Measurements from ENCODE around the gene RXFP1. TPM values are rescaled to one million over a fixed set of nuclear protein-coding genes. Genes with fewer than 3 reads are reported as not detected.
A peak's percentile ranks its signal among the peaks of the same experiment; 100 is the strongest.

The RXFP1 gene
- total RNA-seq, 1 experiment from 2014 or later = 0.48 TPM

DNA sequence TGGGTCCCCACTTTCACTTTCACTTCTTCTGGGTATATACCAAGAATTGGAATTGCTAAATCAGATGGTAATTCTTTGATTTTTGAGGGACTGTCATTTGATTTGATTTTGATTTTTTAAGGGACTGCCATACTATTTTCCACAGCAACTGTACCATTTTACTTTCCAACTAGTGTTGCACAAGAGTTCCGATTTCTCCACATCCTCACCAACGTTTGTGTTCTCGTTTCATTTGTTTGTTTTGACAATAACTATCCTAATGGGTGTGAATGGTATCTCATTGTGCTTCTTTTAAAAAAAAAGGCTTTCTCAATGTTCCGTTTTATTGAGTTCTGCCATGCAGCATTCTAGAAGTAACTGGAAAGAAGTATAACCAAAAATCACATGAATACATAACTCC lies 87.4 kb downstream of the RXFP1 start (continued):
- TF ChIP-seq ZNF263 (CRISPR knock-in tag; IDR thresholded peaks at IDR 0.05; ENCODE audit: low read depth) = no peak

DNA sequence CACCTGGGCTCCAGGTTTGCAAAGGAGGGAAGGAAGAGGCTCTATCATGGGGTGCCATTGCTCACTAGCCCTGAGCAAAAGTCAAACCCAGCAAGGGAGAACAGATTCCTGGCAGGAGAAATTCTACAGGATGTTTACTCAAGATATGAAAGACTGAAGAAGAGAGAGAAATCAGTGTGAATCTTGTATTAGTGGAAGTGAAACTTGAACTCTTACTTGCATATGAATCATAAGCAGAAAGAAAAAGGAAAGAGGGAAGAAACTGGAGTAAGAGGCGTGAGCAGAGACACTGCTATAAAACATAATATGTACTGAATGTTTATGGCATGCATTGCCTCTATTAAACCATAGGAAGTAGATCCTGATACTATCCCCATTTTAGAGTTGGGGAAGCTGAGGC lies 89.1 kb downstream of the RXFP1 start:
- Mint-ChIP-seq H3K4me1 (peaks cover 13% of the 10 kb centered on the region), H3K27ac (peak overlapping the region; percentile 10; the same call in 1 of the 2 replicates), H3K36me3 (no peaks in the 10 kb centered on the region), H3K4me3 (no peak overlapping the region), H3K27me3 (ENCODE audit: low read depth) (no peaks in the 10 kb centered on the region), H3K9me3 (peaks cover 9% of the 10 kb centered on the region; the same call in 1 of the 2 replicates)
- DNase-seq (ENCODE audit: low spot score) = no peak
- ATAC-seq = no peak
- no peak for TF ChIP-seq MXD4 (CRISPR knock-in tag; IDR thresholded peaks at IDR 0.05; ENCODE audit: borderline replicate concordance)
- TF ChIP-seq, protein P1, sequence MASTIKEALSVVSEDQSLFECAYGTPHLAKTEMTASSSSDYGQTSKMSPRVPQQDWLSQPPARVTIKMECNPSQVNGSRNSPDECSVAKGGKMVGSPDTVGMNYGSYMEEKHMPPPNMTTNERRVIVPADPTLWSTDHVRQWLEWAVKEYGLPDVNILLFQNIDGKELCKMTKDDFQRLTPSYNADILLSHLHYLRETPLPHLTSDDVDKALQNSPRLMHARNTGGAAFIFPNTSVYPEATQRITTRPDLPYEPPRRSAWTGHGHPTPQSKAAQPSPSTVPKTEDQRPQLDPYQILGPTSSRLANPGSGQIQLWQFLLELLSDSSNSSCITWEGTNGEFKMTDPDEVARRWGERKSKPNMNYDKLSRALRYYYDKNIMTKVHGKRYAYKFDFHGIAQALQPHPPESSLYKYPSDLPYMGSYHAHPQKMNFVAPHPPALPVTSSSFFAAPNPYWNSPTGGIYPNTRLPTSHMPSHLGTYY (CRISPR knock-in tag; IDR thresholded peaks at IDR 0.05) = no peak
- TF ChIP-seq ZNF671 (CRISPR knock-in tag; IDR thresholded peaks at IDR 0.05) = no peak
- TF ChIP-seq, protein P2, sequence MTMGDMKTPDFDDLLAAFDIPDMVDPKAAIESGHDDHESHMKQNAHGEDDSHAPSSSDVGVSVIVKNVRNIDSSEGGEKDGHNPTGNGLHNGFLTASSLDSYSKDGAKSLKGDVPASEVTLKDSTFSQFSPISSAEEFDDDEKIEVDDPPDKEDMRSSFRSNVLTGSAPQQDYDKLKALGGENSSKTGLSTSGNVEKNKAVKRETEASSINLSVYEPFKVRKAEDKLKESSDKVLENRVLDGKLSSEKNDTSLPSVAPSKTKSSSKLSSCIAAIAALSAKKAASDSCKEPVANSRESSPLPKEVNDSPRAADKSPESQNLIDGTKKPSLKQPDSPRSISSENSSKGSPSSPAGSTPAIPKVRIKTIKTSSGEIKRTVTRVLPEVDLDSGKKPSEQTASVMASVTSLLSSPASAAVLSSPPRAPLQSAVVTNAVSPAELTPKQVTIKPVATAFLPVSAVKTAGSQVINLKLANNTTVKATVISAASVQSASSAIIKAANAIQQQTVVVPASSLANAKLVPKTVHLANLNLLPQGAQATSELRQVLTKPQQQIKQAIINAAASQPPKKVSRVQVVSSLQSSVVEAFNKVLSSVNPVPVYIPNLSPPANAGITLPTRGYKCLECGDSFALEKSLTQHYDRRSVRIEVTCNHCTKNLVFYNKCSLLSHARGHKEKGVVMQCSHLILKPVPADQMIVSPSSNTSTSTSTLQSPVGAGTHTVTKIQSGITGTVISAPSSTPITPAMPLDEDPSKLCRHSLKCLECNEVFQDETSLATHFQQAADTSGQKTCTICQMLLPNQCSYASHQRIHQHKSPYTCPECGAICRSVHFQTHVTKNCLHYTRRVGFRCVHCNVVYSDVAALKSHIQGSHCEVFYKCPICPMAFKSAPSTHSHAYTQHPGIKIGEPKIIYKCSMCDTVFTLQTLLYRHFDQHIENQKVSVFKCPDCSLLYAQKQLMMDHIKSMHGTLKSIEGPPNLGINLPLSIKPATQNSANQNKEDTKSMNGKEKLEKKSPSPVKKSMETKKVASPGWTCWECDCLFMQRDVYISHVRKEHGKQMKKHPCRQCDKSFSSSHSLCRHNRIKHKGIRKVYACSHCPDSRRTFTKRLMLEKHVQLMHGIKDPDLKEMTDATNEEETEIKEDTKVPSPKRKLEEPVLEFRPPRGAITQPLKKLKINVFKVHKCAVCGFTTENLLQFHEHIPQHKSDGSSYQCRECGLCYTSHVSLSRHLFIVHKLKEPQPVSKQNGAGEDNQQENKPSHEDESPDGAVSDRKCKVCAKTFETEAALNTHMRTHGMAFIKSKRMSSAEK (CRISPR knock-in tag; IDR thresholded peaks at IDR 0.05; ENCODE audit: borderline replicate concordance) = no peak
- no peak for TF ChIP-seq ZNF263 (CRISPR knock-in tag; IDR thresholded peaks at IDR 0.05; ENCODE audit: low read depth)
- TF ChIP-seq, protein P3, sequence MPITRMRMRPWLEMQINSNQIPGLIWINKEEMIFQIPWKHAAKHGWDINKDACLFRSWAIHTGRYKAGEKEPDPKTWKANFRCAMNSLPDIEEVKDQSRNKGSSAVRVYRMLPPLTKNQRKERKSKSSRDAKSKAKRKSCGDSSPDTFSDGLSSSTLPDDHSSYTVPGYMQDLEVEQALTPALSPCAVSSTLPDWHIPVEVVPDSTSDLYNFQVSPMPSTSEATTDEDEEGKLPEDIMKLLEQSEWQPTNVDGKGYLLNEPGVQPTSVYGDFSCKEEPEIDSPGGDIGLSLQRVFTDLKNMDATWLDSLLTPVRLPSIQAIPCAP (CRISPR knock-in tag; IDR thresholded peaks at IDR 0.05) = no peak
- TF ChIP-seq, protein P4, sequence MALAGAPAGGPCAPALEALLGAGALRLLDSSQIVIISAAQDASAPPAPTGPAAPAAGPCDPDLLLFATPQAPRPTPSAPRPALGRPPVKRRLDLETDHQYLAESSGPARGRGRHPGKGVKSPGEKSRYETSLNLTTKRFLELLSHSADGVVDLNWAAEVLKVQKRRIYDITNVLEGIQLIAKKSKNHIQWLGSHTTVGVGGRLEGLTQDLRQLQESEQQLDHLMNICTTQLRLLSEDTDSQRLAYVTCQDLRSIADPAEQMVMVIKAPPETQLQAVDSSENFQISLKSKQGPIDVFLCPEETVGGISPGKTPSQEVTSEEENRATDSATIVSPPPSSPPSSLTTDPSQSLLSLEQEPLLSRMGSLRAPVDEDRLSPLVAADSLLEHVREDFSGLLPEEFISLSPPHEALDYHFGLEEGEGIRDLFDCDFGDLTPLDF (CRISPR knock-in tag; IDR thresholded peaks at IDR 0.05) = no peak
- TF ChIP-seq, protein P5, sequence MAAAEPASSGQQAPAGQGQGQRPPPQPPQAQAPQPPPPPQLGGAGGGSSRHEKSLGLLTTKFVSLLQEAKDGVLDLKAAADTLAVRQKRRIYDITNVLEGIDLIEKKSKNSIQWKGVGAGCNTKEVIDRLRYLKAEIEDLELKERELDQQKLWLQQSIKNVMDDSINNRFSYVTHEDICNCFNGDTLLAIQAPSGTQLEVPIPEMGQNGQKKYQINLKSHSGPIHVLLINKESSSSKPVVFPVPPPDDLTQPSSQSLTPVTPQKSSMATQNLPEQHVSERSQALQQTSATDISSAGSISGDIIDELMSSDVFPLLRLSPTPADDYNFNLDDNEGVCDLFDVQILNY (CRISPR knock-in tag; IDR thresholded peaks at IDR 0.05) = no peak
- no peak for TF ChIP-seq TP53 (CRISPR knock-in tag; IDR thresholded peaks at IDR 0.05)
- TF ChIP-seq, protein P6, sequence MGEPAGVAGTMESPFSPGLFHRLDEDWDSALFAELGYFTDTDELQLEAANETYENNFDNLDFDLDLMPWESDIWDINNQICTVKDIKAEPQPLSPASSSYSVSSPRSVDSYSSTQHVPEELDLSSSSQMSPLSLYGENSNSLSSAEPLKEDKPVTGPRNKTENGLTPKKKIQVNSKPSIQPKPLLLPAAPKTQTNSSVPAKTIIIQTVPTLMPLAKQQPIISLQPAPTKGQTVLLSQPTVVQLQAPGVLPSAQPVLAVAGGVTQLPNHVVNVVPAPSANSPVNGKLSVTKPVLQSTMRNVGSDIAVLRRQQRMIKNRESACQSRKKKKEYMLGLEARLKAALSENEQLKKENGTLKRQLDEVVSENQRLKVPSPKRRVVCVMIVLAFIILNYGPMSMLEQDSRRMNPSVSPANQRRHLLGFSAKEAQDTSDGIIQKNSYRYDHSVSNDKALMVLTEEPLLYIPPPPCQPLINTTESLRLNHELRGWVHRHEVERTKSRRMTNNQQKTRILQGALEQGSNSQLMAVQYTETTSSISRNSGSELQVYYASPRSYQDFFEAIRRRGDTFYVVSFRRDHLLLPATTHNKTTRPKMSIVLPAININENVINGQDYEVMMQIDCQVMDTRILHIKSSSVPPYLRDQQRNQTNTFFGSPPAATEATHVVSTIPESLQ (CRISPR knock-in tag; IDR thresholded peaks at IDR 0.05) = no peak
- TF ChIP-seq ZNF232 (CRISPR knock-in tag; IDR thresholded peaks at IDR 0.05) = no peak
- TF ChIP-seq ZNF219 (CRISPR knock-in tag; IDR thresholded peaks at IDR 0.05; ENCODE audit: borderline replicate concordance) = no peak
- TF ChIP-seq, protein P7, sequence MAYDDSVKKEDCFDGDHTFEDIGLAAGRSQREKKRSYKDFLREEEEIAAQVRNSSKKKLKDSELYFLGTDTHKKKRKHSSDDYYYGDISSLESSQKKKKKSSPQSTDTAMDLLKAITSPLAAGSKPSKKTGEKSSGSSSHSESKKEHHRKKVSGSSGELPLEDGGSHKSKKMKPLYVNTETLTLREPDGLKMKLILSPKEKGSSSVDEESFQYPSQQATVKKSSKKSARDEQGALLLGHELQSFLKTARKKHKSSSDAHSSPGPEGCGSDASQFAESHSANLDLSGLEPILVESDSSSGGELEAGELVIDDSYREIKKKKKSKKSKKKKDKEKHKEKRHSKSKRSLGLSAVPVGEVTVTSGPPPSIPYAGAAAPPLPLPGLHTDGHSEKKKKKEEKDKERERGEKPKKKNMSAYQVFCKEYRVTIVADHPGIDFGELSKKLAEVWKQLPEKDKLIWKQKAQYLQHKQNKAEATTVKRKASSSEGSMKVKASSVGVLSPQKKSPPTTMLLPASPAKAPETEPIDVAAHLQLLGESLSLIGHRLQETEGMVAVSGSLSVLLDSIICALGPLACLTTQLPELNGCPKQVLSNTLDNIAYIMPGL (CRISPR knock-in tag; IDR thresholded peaks at IDR 0.05) = no peak
- TF ChIP-seq, protein P8, sequence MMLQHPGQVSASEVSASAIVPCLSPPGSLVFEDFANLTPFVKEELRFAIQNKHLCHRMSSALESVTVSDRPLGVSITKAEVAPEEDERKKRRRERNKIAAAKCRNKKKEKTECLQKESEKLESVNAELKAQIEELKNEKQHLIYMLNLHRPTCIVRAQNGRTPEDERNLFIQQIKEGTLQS (CRISPR knock-in tag; conservative IDR thresholded peaks at IDR 0.05) = no peak
- no peak for TF ChIP-seq GTF2I (CRISPR knock-in tag; conservative IDR thresholded peaks at IDR 0.05)
- TF ChIP-seq, protein P9, sequence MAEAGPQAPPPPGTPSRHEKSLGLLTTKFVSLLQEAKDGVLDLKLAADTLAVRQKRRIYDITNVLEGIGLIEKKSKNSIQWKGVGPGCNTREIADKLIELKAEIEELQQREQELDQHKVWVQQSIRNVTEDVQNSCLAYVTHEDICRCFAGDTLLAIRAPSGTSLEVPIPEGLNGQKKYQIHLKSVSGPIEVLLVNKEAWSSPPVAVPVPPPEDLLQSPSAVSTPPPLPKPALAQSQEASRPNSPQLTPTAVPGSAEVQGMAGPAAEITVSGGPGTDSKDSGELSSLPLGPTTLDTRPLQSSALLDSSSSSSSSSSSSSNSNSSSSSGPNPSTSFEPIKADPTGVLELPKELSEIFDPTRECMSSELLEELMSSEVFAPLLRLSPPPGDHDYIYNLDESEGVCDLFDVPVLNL (CRISPR knock-in tag; IDR thresholded peaks at IDR 0.05; ENCODE audit: borderline replicate concordance, low read depth) = no peak
- no peak for TF ChIP-seq ZNF121 (CRISPR knock-in tag; IDR thresholded peaks at IDR 0.05)
- ChIA-PET CTCF (interaction anchor here (0.5 kb wide), 1 partner anchor 305 kb away, joined by 3 read pairs; no protein-coding TSS in a partner anchor), POLR2A (no interaction called here)

Data from WTC11 (cell line).